Neural cell (in vitro differentiated cells): ENCODE data around the gene TNRC6A. TPM values are rescaled to one million over a fixed set of nuclear protein-coding genes. Genes with fewer than 3 reads are reported as not detected.
"Not testable (repeated sequence)": the region's sequence is repeated elsewhere in the genome, so short reads cannot be mapped to it uniquely, and the experiment has no call there.

Experiments
- H2AFZ ChIP-seq: fragments of 200-600, 300-800 bp; sonication (generic), shearing (Covaris generic); 2 replicates; pipeline ENCODE4 v1.6.0; 2014; ENCODE audit warnings: low read depth, mild to moderate bottlenecking, antibody characterized with exemption, low read length, moderate library complexity
- H3F3A ChIP-seq: fragments of 200-600 bp; shearing (Covaris generic); 2 replicates; pipeline ENCODE4 v1.6.1; 2016; ENCODE audit warnings: mild to moderate bottlenecking, moderate library complexity, mixed read lengths, antibody characterized with exemption, low read length; ENCODE audit not compliant: insufficient read depth, poor library complexity, severe bottlenecking
- H3K27ac ChIP-seq: fragments of 200-600, 300-800 bp; sonication (generic), shearing (Covaris generic); 2 replicates; pipeline ENCODE4 v1.5.1; 2014; ENCODE audit warnings: mild to moderate bottlenecking, low read length, moderate library complexity
- H3K27me3 ChIP-seq: fragments of 300-800, 200-600 bp; sonication (generic), shearing (Covaris generic); 2 replicates; pipeline ENCODE4 v1.6.0; 2014; ENCODE audit warnings: mild to moderate bottlenecking, low read depth, low read length, moderate library complexity; ENCODE audit not compliant: insufficient read depth
- H3K36me3 ChIP-seq: fragments of 300-800, 200-600 bp; sonication (generic), shearing (Covaris generic); 2 replicates; pipeline ENCODE4 v1.5.1; 2014; ENCODE audit warnings: mild to moderate bottlenecking, antibody characterized with exemption, low read length, moderate library complexity; ENCODE audit not compliant: insufficient read depth
- H3K4me2 ChIP-seq: fragments of 300-800, 200-600 bp; sonication (generic), shearing (Covaris generic); 2 replicates; pipeline ENCODE4 v1.6.0; 2014; ENCODE audit warnings: mild to moderate bottlenecking, low read length
- H3K4me3 ChIP-seq: fragments of 300-800, 200-600 bp; sonication (generic), shearing (Covaris generic); 2 replicates; pipeline ENCODE4 v1.5.1; 2014; ENCODE audit warnings: mild to moderate bottlenecking, low read length, moderate library complexity
- H3K79me2 ChIP-seq: fragments of 200-600 bp; shearing (Covaris generic); replicated peaks from 2 replicates; pipeline ENCODE4 v1.6.0; 2014; ENCODE audit warnings: mild to moderate bottlenecking, low read length, moderate library complexity; ENCODE audit not compliant: insufficient read depth
- H3K9ac ChIP-seq: fragments of 300-800, 200-600 bp; sonication (generic), shearing (Covaris generic); 2 replicates; pipeline ENCODE4 v1.6.1; 2016; ENCODE audit warnings: mild to moderate bottlenecking, low read length, mixed read lengths
- H3K9me2 ChIP-seq: fragments of 200-600 bp; shearing (Covaris generic); 2 replicates; pipeline ENCODE4 v1.6.1; 2016; ENCODE audit warnings: mild to moderate bottlenecking, low read length, mixed read lengths; ENCODE audit not compliant: insufficient read depth
- H3K9me3 ChIP-seq: fragments of 200-600, 300-800 bp; sonication (generic), shearing (Covaris generic); 2 replicates; pipeline ENCODE4 v1.6.1; 2016; ENCODE audit warnings: mild to moderate bottlenecking, mixed run types, low read length, moderate library complexity, mixed read lengths
- H4K20me1 ChIP-seq: fragments of 200-600 bp; shearing (Covaris generic); 2 replicates; pipeline ENCODE4 v1.6.1; 2016; ENCODE audit warnings: mild to moderate bottlenecking, mixed run types; ENCODE audit not compliant: insufficient read depth
- EP300 ChIP-seq: fragments of 450-650 bp; conservative IDR thresholded peaks from 2 replicates; pipeline ENCODE4 v1.6.1; 2014; ENCODE audit warnings: antibody characterized with exemption, mild to moderate bottlenecking, moderate library complexity; ENCODE audit not compliant: poor library complexity, severe bottlenecking
- EZH2 ChIP-seq: fragments of 200-600, 300-800 bp; shearing (Covaris generic), sonication (generic); IDR thresholded peaks from 2 replicates; pipeline ENCODE4 v1.6.1; 2014; ENCODE audit warnings: antibody characterized with exemption, low read length, borderline replicate concordance, mild to moderate bottlenecking; ENCODE audit not compliant: insufficient read depth, poor library complexity, severe bottlenecking
- MXI1 ChIP-seq: fragments of 450-650 bp; conservative IDR thresholded peaks from 2 replicates; pipeline ENCODE4 v1.6.1; 2014; ENCODE audit warnings: antibody characterized with exemption, mild to moderate bottlenecking; ENCODE audit not compliant: poor library complexity, severe bottlenecking
- POLR2AphosphoS5 ChIP-seq: IDR thresholded peaks from 2 replicates; pipeline ENCODE4 v1.6.1; 2012
- RAD21 ChIP-seq: fragments of 450-650 bp; conservative IDR thresholded peaks from 2 replicates; pipeline ENCODE4 v1.6.1; 2014; ENCODE audit warnings: antibody characterized with exemption, mild to moderate bottlenecking, moderate library complexity
- SMC3 ChIP-seq: fragments of 450-650 bp; conservative IDR thresholded peaks from 2 replicates; pipeline ENCODE4 v1.6.1; 2014; ENCODE audit warnings: antibody characterized with exemption, mild to moderate bottlenecking, moderate library complexity; ENCODE audit not compliant: poor library complexity
- TAF1 ChIP-seq: IDR thresholded peaks from 2 replicates; pipeline ENCODE4 v1.6.1; 2012; ENCODE audit warnings: low read depth
- polyA plus RNA-seq: library from polyadenylated mRNA; depleted of rRNA; stranded (reverse); fragments of >200 nt; gene quantifications from 2 replicates; pipeline ENCODE4 v1.2.3, GENCODE V29; 2014
- TF ChIP-seq, protein P1 (sequence below): IDR thresholded peaks from 2 replicates; pipeline ENCODE4 v1.6.1; 2012; ENCODE audit warnings: borderline replicate concordance
- TF ChIP-seq, protein P2 (sequence below): fragments of 450-650 bp; IDR thresholded peaks from 2 replicates; pipeline ENCODE4 v1.5.1; 2014; ENCODE audit warnings: antibody characterized with exemption, mild to moderate bottlenecking, moderate library complexity; ENCODE audit not compliant: poor library complexity, severe bottlenecking

TNRC6A gene
- polyA plus RNA-seq, 1 donor from 2014 or later = 32.1 TPM

DNA sequence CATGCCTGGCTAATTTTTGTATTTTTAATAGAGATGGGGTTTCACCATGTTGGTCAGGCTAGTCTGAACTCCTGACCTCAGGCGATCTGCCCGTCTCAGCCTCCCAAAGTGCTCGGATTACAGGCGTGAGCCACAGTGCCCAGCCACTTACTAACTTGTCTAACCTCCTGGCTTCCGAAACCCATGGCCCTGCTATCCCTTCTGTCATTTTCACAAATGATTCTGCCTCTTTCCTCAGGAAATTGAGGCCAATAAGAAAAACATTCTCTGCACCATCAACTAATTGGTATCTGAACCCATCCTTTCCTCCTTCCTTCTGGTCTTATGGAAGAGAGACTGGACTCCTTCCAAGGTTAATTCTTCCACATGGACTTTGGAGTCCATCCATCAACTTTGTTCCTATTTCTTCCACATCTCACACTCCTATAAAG, 27.9 kb upstream of the TNRC6A start:
- no peaks in the 10 kb centered on the region for H3K9me3 ChIP-seq
- H3F3A ChIP-seq = no peaks in the 10 kb centered on the region
- no peaks in the 10 kb centered on the region for H3K9me2 ChIP-seq
- no peaks in the 10 kb centered on the region for H3K79me2 ChIP-seq
- H3K36me3 ChIP-seq = no peaks in the 10 kb centered on the region
- no peak overlapping the region for H3K27ac ChIP-seq
- H4K20me1 ChIP-seq = no peaks in the 10 kb centered on the region
- no peak overlapping the region for H3K4me3 ChIP-seq
- no peak overlapping the region for H2AFZ ChIP-seq
- H3K4me2 ChIP-seq = no peak overlapping the region
- TF ChIP-seq, protein P1, sequence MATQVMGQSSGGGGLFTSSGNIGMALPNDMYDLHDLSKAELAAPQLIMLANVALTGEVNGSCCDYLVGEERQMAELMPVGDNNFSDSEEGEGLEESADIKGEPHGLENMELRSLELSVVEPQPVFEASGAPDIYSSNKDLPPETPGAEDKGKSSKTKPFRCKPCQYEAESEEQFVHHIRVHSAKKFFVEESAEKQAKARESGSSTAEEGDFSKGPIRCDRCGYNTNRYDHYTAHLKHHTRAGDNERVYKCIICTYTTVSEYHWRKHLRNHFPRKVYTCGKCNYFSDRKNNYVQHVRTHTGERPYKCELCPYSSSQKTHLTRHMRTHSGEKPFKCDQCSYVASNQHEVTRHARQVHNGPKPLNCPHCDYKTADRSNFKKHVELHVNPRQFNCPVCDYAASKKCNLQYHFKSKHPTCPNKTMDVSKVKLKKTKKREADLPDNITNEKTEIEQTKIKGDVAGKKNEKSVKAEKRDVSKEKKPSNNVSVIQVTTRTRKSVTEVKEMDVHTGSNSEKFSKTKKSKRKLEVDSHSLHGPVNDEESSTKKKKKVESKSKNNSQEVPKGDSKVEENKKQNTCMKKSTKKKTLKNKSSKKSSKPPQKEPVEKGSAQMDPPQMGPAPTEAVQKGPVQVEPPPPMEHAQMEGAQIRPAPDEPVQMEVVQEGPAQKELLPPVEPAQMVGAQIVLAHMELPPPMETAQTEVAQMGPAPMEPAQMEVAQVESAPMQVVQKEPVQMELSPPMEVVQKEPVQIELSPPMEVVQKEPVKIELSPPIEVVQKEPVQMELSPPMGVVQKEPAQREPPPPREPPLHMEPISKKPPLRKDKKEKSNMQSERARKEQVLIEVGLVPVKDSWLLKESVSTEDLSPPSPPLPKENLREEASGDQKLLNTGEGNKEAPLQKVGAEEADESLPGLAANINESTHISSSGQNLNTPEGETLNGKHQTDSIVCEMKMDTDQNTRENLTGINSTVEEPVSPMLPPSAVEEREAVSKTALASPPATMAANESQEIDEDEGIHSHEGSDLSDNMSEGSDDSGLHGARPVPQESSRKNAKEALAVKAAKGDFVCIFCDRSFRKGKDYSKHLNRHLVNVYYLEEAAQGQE = no peak
- no peaks in the 10 kb centered on the region for H3K27me3 ChIP-seq
- no peak overlapping the region for H3K9ac ChIP-seq

DNA sequence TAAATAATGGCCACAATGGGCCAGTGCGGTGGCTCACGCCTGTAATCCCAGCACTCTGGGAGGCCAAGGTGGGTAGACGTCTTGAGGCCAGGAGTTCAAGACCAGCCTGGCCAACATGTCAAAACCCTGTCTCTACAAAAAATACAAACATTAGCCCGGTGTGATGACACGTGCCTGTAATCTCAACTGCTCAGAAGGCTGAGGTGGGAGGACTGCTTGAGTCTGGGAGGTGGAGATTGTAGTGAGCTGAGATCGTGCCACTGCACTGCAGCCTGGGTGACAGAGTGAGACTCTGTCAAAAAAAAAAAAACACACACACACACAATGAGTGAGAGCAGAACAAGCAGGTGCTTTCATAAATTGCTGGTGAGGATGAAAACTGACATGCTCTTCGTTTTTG, 21.7 kb upstream of the TNRC6A start:
- H3F3A ChIP-seq, H4K20me1 ChIP-seq, H3K79me2 ChIP-seq, H3K27me3 ChIP-seq, H3K9me2 ChIP-seq, H3K4me3 ChIP-seq, H2AFZ ChIP-seq, H3K9ac ChIP-seq, H3K9me3 ChIP-seq, H3K27ac ChIP-seq, H3K36me3 ChIP-seq, H3K4me2 ChIP-seq: not testable (repeated sequence)

DNA sequence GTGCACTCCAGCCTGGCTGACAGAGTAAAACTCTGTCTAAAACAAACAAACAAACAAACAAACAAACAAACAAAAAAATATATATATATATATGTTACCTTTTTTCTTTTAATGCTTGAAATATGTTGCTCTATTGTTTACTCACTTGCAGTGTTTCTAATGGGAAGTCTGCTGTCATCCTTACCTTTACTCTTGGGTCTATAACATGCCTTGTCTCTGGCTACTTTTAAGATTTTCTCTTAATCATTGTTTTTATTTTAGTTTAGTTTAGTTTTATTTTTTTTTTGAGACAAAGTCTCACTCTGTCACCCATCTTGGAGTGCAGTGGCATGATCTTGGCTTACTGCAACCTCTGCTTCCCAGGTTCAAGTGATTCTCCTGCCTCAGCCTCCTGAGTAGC, 16.1 kb upstream of the TNRC6A start:
- H3K9me2 ChIP-seq = no peaks in the 10 kb centered on the region
- no peak overlapping the region for H3K4me3 ChIP-seq
- H3K9ac ChIP-seq = no peak overlapping the region
- H3K79me2 ChIP-seq = no peaks in the 10 kb centered on the region
- no peaks in the 10 kb centered on the region for H4K20me1 ChIP-seq
- H3K4me2 ChIP-seq = no peak overlapping the region
- H3K36me3 ChIP-seq = no peaks in the 10 kb centered on the region
- H3K9me3 ChIP-seq = no peaks in the 10 kb centered on the region
- H2AFZ ChIP-seq = no peak overlapping the region
- TF ChIP-seq SMC3 (no peak), RAD21 (no peak), TAF1 (no peak), MXI1 (no peak), EP300 (no peak), EZH2 (no peak), POLR2AphosphoS5 (no peak)
- TF ChIP-seq, protein P2, sequence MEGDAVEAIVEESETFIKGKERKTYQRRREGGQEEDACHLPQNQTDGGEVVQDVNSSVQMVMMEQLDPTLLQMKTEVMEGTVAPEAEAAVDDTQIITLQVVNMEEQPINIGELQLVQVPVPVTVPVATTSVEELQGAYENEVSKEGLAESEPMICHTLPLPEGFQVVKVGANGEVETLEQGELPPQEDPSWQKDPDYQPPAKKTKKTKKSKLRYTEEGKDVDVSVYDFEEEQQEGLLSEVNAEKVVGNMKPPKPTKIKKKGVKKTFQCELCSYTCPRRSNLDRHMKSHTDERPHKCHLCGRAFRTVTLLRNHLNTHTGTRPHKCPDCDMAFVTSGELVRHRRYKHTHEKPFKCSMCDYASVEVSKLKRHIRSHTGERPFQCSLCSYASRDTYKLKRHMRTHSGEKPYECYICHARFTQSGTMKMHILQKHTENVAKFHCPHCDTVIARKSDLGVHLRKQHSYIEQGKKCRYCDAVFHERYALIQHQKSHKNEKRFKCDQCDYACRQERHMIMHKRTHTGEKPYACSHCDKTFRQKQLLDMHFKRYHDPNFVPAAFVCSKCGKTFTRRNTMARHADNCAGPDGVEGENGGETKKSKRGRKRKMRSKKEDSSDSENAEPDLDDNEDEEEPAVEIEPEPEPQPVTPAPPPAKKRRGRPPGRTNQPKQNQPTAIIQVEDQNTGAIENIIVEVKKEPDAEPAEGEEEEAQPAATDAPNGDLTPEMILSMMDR = no peak
- TF ChIP-seq, protein P1 = no peak
- H3K27me3 ChIP-seq = no peaks in the 10 kb centered on the region
- H3K27ac ChIP-seq = no peak overlapping the region
- no peaks in the 10 kb centered on the region for H3F3A ChIP-seq
